RWPE2 (cell line): Measurements from ENCODE around the gene SSBP3.

Experiments
- ATAC-seq: fragments of 200-7000 bp; cut with Tn5 transposase; 3 replicates; pipeline ENCODE4 v1.9.1; 2021; ENCODE audit warnings: low read depth
- DNase-seq: peaks from one replicate; pipeline ENCODE4 v3.0.0-alpha.2; 2020; ENCODE audit warnings: low spot score
- H3K27ac ChIP-seq: fragments of 450-650 bp; 2 replicates; pipeline ENCODE4 v1.5.1; 2017; ENCODE audit warnings: mild to moderate bottlenecking; ENCODE audit not compliant: poor library complexity, severe bottlenecking
- H3K27me3 ChIP-seq: fragments of 250-450 bp; sonication (Bioruptor Pico); 2 replicates; pipeline ENCODE4 v1.5.1; 2021; ENCODE audit warnings: mild to moderate bottlenecking, moderate library complexity; ENCODE audit not compliant: insufficient read depth, poor library complexity, severe bottlenecking
- H3K36me3 ChIP-seq: fragments of 250-450 bp; sonication (Bioruptor Pico); 2 replicates; pipeline ENCODE4 v1.5.1; 2020; ENCODE audit warnings: low read depth, mild to moderate bottlenecking, moderate library complexity
- H3K4me1 ChIP-seq: fragments of 250-450 bp; sonication (Bioruptor Pico); 2 replicates; pipeline ENCODE4 v1.5.1; 2021; ENCODE audit warnings: mild to moderate bottlenecking, moderate library complexity; ENCODE audit not compliant: insufficient read depth, poor library complexity, severe bottlenecking
- H3K4me3 ChIP-seq: fragments of 250-450 bp; sonication (Bioruptor Pico); 2 replicates; pipeline ENCODE4 v1.5.1; 2021; ENCODE audit warnings: mild to moderate bottlenecking, moderate library complexity; ENCODE audit not compliant: severe bottlenecking
- H3K9me3 ChIP-seq: fragments of 250-450 bp; sonication (Bioruptor Pico); 2 replicates; pipeline ENCODE4 v1.5.1; 2021; ENCODE audit warnings: mild to moderate bottlenecking, moderate library complexity; ENCODE audit not compliant: severe bottlenecking
- CTCF ChIP-seq: fragments of 450-650 bp; IDR thresholded peaks from one replicate; pipeline ENCODE4 v1.5.1; 2017; ENCODE audit warnings: mild to moderate bottlenecking, moderate library complexity; ENCODE audit not compliant: poor library complexity, severe bottlenecking

The SSBP3 gene

GRCh38 chr1:54309631-54310366, 96.4 kb downstream of the SSBP3 start:
- H3K4me3 ChIP-seq = no peak overlapping the region
- no peaks in the 10 kb centered on the region for H3K36me3 ChIP-seq
- TF ChIP-seq CTCF = no peak
- no peaks in the 10 kb centered on the region for H3K9me3 ChIP-seq
- H3K4me1 ChIP-seq = peaks cover 8% of the 10 kb centered on the region
- ATAC-seq (no peak), DNase-seq (no peak)
- no peaks in the 10 kb centered on the region for H3K27me3 ChIP-seq
- no peak overlapping the region for H3K27ac ChIP-seq

- DNase-seq = no peak
- no peak for TF ChIP-seq CTCF
- ATAC-seq = no peak
- Histone ChIP-seq H3K36me3 (no peaks in the 10 kb centered on the region), H3K9me3 (no peaks in the 10 kb centered on the region), H3K27ac (no peak overlapping the region), H3K4me3 (no peak overlapping the region), H3K4me1 (no peaks in the 10 kb centered on the region), H3K27me3 (no peaks in the 10 kb centered on the region)
These were observed 98.9 kb downstream of the SSBP3 start for GRCh38 chr1:54307305-54307704.

GRCh38 chr1:54305906-54306514, 100.2 kb downstream of the SSBP3 start:
- DNase-seq = no peak
- H3K36me3 ChIP-seq = no peaks in the 10 kb centered on the region

GRCh38 chr1:54304518-54304917, 101.7 kb downstream of the SSBP3 start:
- H3K27ac ChIP-seq = no peak overlapping the region

More at GRCh38 chr1:54305906-54306514, 100.2 kb downstream of the SSBP3 start:
- Histone ChIP-seq H3K27me3 (no peaks in the 10 kb centered on the region), H3K4me3 (no peak overlapping the region), H3K4me1 (no peaks in the 10 kb centered on the region), H3K27ac (no peak overlapping the region), H3K9me3 (no peaks in the 10 kb centered on the region)
- no peak for TF ChIP-seq CTCF
- no peak for ATAC-seq

More at GRCh38 chr1:54304518-54304917, 101.7 kb downstream of the SSBP3 start:
- Histone ChIP-seq H3K27me3 (no peaks in the 10 kb centered on the region), H3K36me3 (no peaks in the 10 kb centered on the region), H3K4me3 (no peak overlapping the region), H3K4me1 (no peaks in the 10 kb centered on the region), H3K9me3 (no peaks in the 10 kb centered on the region)
- no peak for TF ChIP-seq CTCF
- ATAC-seq (no peak), DNase-seq (no peak)
